Measurements from ENCODE around the gene ARMH2. TPM values are rescaled to one million over a fixed set of nuclear protein-coding genes. Genes with fewer than 3 reads are reported as not detected.

Gene ARMH2
- total RNA-seq: not detected

DNA sequence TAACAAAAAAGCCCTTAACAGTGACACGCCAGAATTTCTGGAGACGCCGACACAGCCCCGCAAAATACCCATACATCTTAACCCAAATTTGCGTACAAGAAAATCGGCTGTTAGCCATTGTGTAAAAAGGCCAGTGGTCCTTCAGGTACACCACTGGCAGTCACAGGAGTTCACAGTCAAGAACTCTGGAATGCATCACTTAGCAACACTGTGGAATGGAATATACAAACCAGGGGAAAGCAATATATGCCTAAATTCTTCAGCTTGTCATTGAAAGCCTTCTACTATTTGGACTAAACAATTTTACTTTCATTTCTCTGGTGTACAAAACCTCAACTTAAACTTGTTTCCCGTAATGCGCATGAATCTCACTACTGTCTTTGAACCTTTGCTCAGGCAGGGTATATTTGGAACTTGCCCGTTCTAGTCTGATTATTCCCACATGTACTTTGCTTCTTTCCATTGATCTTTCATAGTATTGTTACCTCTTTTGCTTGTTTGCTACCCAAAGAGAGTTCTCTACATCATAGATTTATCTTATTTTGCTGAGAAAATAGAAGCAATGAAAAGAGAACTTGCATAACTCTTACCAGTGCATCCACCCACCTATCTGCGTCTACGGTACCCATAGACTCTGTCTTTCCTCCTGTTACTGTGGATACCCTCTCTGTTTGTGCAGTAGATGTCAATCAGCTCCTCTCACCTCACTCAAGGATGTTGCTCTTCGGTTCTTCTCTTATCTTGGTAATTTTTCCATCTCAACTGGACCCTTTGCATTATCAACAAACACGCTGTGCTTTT lies at the start of gene ARMH2:
ARMH2 (minus strand) TSS at position 178 of the 801 bp plus-strand sequence; CDS start at position 118, 60 bp downstream.
- POLR2A ChIA-PET: interaction anchor here (1.3 kb wide), 1 partner anchor 12 kb away, joined by 5 read pairs; no protein-coding TSS in a partner anchor
- CTCF ChIA-PET: interaction anchor here (0.8 kb wide), 1 partner anchor 425 kb away, joined by 3 read pairs; no protein-coding TSS in a partner anchor
- DNase-seq: no peak
- H3K9me3 Mint-ChIP-seq: no peaks in the 10 kb centered on the region
- H3K4me3 Mint-ChIP-seq: no peak within 1 kb of the TSS
- no peaks in the 10 kb centered on the region for H3K27me3 Mint-ChIP-seq
- no peak within 1 kb of the TSS for H3K27ac Mint-ChIP-seq
- peaks cover 2% of the 10 kb centered on the region for H3K36me3 Mint-ChIP-seq
- intact Hi-C loops (cut with micrococcal nuclease): no loop called here
- H3K4me1 Mint-ChIP-seq (ENCODE audit: low read depth): peaks cover 18% of the 10 kb centered on the region

DNA sequence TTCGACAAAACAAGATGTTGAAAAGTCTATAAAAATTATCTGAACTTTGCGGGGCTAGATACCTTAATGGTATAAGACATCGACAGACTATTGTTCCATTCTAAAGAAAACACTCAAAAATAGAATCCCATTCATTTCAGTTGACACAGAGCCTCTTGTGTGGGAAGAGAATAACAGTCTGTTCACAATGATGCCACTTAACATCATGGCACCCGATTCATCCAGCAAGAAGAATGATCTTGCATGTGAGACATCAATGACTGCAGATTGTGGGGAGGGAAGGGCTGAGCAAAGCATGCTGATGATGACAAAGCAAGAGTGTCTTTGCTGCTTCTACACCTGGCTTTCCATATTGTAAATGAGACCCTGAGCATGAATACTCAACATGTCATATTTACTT lies 49.7 kb upstream of the ARMH2 start:
- Mint-ChIP-seq H3K9me3 (no peaks in the 10 kb centered on the region), H3K27ac (peak overlapping the region; percentile 33), H3K27me3 (no peaks in the 10 kb centered on the region), H3K4me1 (ENCODE audit: low read depth) (peaks cover 37% of the 10 kb centered on the region), H3K4me3 (no peak overlapping the region), H3K36me3 (peaks cover 68% of the 10 kb centered on the region)
- ChIA-PET POLR2A (no interaction called here), CTCF (interaction anchor here (2.8 kb wide), 1 partner anchor 143 kb away, joined by 11 read pairs; no protein-coding TSS in a partner anchor)
- intact Hi-C loops (cut with micrococcal nuclease): no loop called here
- no peak for DNase-seq

DNA sequence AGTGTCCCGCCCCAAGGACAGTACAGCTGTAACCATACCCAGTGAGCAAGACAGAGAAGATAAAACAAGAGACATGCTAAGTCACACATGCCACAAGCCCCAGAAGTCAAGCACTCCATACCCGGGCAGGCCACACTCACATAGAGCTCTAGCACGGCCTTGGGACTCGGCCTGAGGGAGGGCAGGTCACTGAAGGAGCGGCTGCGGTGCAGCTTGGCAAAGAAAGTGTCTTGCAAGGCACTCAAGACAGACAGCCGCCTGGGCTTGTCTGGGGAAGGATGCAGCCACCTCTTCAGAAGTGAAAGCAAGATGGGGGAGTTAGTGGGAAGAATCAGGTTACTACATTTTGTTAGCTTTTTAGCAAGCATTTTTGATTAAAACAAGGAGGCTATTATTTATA lies 48.7 kb upstream of the ARMH2 start:
- Mint-ChIP-seq H3K4me3 (no peak overlapping the region), H3K27ac (peak overlapping the region; percentile 44), H3K9me3 (no peaks in the 10 kb centered on the region), H3K36me3 (peaks cover 61% of the 10 kb centered on the region), H3K4me1 (ENCODE audit: low read depth) (peaks cover 43% of the 10 kb centered on the region), H3K27me3 (no peaks in the 10 kb centered on the region)
- CTCF ChIA-PET: interaction anchor here (2.4 kb wide), 1 partner anchor 144 kb away, joined by 11 read pairs; no protein-coding TSS in a partner anchor
- POLR2A ChIA-PET: no interaction called here
- intact Hi-C loops (cut with micrococcal nuclease): no loop called here
- no peak for DNase-seq

GRCh38 chr6:24845578-24845977 lies 46.9 kb upstream of the ARMH2 start:
- Mint-ChIP-seq H3K27me3 (no peaks in the 10 kb centered on the region), H3K27ac (peak overlapping the region; percentile 46), H3K4me3 (no peak overlapping the region), H3K9me3 (no peaks in the 10 kb centered on the region), H3K36me3 (peaks cover 56% of the 10 kb centered on the region), H3K4me1 (ENCODE audit: low read depth) (peaks cover 56% of the 10 kb centered on the region)
- no peak for DNase-seq
- CTCF ChIA-PET: interaction anchor here (1.8 to 2.4 kb wide), 2 partner anchors 146 to 225 kb away, joined by 6 to 11 read pairs; no protein-coding TSS in a partner anchor
- POLR2A ChIA-PET: no interaction called here
- intact Hi-C loops (cut with micrococcal nuclease): no loop called here

DNA sequence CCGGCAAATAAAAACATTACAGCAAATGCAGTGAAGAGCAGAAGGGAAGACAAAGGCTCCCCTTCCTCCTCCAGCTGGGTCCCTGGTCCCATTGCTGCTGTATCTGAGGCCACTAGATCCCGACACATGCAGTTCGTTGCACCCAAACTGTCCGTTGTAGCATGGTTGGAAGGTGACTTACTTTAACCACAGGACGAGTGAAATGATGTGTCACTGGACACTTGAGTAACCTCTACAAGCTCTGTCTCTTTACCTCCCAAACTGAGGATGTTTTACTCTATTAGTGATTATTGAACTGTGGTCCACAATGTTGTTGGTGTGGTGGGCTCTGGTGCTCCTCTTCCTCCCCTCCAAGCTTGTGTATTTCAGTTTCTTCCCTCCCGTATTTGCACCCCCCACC lies 46.2 kb upstream of the ARMH2 start:
- Mint-ChIP-seq H3K36me3 (peaks cover 51% of the 10 kb centered on the region), H3K27me3 (no peaks in the 10 kb centered on the region), H3K9me3 (no peaks in the 10 kb centered on the region), H3K4me1 (ENCODE audit: low read depth) (peaks cover 58% of the 10 kb centered on the region), H3K27ac (peak overlapping the region; percentile 46), H3K4me3 (no peak overlapping the region)
- ChIA-PET CTCF (interaction anchor here (0.7 to 2.4 kb wide), 4 partner anchors 101 to 264 kb away, joined by 3 to 11 read pairs (median 4); no protein-coding TSS in a partner anchor), POLR2A (no interaction called here)
- no peak for DNase-seq
- intact Hi-C loops (cut with micrococcal nuclease): no loop called here

GRCh38 chr6:24844061-24844460 lies 45.3 kb upstream of the ARMH2 start:
- H3K9me3 Mint-ChIP-seq: no peaks in the 10 kb centered on the region
- ChIA-PET CTCF (interaction anchor here (0.7 to 2.2 kb wide), 5 partner anchors 102 to 263 kb away, joined by 3 to 8 read pairs (median 3); no protein-coding TSS in a partner anchor), POLR2A (no interaction called here)
- H3K4me1 Mint-ChIP-seq (ENCODE audit: low read depth): peaks cover 62% of the 10 kb centered on the region
- peak overlapping the region; percentile 38 for H3K27ac Mint-ChIP-seq
- no peak for DNase-seq
- H3K27me3 Mint-ChIP-seq: no peaks in the 10 kb centered on the region
- peaks cover 53% of the 10 kb centered on the region for H3K36me3 Mint-ChIP-seq
- intact Hi-C loops (cut with micrococcal nuclease): no loop called here
- H3K4me3 Mint-ChIP-seq: no peak overlapping the region

GRCh38 chr6:24840187-24840586 lies 41.5 kb upstream of the ARMH2 start:
- Mint-ChIP-seq H3K4me1 (ENCODE audit: low read depth) (peaks cover 65% of the 10 kb centered on the region), H3K36me3 (peaks cover 43% of the 10 kb centered on the region), H3K9me3 (no peaks in the 10 kb centered on the region), H3K27me3 (no peaks in the 10 kb centered on the region), H3K4me3 (no peak overlapping the region), H3K27ac (peak overlapping the region; percentile 81)
- POLR2A ChIA-PET: no interaction called here
- CTCF ChIA-PET: interaction anchor here (1.2 to 1.5 kb wide), 3 partner anchors 11 to 177 kb away, joined by 3 read pairs; no protein-coding TSS in a partner anchor
- intact Hi-C loops (cut with micrococcal nuclease): no loop called here
- no peak for DNase-seq

DNA sequence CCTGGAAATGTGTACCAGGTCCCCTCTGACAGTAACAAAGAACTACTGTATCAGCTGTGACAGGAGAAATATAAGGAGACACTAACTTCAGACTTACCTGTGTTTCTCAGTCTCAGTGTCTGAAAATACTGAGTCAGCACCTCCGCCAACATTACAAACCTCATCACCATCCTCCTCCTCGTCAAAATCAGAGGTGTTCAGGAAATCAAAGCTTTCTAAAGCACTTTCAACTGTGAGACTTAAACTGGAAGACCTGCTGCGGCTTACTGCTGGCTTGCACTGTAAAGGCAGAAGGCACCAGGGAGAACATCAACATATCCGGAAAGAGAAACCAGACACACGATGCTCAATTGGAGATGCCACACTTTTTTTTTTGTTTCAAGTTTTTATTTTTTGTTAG lies 40.3 kb upstream of the ARMH2 start:
- no peaks in the 10 kb centered on the region for H3K27me3 Mint-ChIP-seq
- ChIA-PET CTCF (interaction anchor here (1.2 kb wide), 1 partner anchor 12 kb away, joined by 3 read pairs; no protein-coding TSS in a partner anchor), POLR2A (no interaction called here)
- peak; percentile 40 for DNase-seq
- H3K36me3 Mint-ChIP-seq: peaks cover 47% of the 10 kb centered on the region
- peaks cover 69% of the 10 kb centered on the region for H3K4me1 Mint-ChIP-seq (ENCODE audit: low read depth)
- intact Hi-C loops (cut with micrococcal nuclease): no loop called here
- H3K9me3 Mint-ChIP-seq: no peaks in the 10 kb centered on the region
- peak overlapping the region; percentile 81 for H3K27ac Mint-ChIP-seq
- H3K4me3 Mint-ChIP-seq: peak overlapping the region; percentile 20

DNA sequence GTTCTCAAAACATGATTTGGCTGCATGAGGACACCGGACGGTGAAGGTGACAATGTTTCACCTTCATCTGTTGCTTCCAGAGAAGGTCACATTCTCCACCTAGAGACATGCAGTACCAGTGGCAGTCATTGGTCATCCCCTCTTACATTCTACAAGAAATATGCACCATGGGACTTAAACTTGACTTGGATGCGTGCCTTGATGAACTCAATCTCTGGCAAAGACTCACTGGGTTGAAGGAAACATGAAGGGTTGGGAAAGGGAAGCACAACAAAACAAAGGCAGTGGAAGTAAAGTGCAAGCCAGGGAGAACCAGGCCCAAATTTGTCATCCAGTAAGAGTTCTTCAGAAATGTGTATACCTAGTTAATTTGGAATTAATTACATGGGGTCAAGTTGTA lies 39.4 kb upstream of the ARMH2 start:
- Mint-ChIP-seq H3K27ac (peak overlapping the region; percentile 21), H3K4me3 (no peak overlapping the region), H3K36me3 (peaks cover 51% of the 10 kb centered on the region), H3K4me1 (ENCODE audit: low read depth) (peaks cover 67% of the 10 kb centered on the region), H3K27me3 (no peaks in the 10 kb centered on the region), H3K9me3 (no peaks in the 10 kb centered on the region)
- ChIA-PET POLR2A (no interaction called here), CTCF (no interaction called here)
- intact Hi-C loops (cut with micrococcal nuclease): no loop called here
- no peak for DNase-seq

DNA sequence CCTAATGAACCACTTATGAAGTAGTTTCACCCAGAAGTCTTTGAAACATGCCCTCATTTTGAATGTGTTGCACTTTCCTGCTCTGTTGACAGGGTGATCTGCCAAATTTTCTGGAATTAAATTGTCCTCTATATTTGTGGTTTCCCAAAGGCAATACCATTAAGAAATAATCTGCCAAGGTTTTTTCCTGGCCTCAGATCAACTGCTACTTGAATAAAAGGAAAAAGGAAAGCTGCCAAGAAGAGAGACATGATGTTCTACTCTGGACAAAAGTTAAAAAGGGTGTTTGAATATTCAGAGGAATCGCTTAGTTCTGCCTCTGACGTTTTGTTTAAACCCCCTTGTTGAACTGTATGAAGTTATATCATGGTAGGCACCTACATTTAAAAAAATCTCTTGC lies 37.4 kb upstream of the ARMH2 start:
- Mint-ChIP-seq H3K36me3 (peaks cover 49% of the 10 kb centered on the region), H3K4me1 (ENCODE audit: low read depth) (peaks cover 71% of the 10 kb centered on the region), H3K4me3 (no peak overlapping the region), H3K9me3 (no peaks in the 10 kb centered on the region), H3K27ac (peak overlapping the region; percentile 39), H3K27me3 (no peaks in the 10 kb centered on the region)
- intact Hi-C loops (cut with micrococcal nuclease): no loop called here
- ChIA-PET CTCF (interaction anchor here (1.0 to 1.7 kb wide), 2 partner anchors 156 to 182 kb away, joined by 3 to 5 read pairs; no protein-coding TSS in a partner anchor), POLR2A (no interaction called here)
- no peak for DNase-seq

DNA sequence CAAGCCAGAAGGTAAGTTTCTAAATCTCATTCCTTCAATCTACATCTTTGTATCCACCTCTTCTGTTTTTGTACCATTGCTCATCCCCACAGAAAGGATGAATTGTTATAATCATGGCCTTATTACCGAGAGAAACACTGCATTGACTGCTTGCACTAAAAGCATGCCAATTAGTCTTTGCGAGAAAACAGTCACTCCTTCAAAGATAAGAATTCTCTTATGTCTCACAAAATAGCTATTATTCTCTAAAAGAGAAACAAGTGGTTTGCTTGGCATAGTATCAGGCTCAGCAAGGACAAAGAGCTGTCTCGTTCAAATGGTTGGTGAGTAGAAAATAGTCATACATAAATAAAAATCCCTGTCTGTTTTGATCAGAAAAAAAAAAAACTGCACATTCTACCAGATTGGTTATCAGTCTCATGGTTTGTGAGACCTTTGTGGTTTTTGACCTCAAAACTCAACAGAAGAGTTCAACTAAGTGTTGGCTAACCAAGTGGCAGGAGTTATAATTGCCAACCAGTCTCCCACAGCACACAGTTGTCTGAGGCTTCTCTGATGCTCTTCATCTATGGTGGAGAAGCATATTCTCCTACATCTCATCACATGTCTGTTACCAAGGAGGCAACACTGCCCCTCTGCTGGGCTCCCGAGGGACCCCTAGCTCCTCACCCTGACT lies 35.1 kb upstream of the ARMH2 start:
- ChIA-PET CTCF (interaction anchor here (0.7 to 2.2 kb wide), 4 partner anchors 22 to 193 kb away, joined by 4 to 6 read pairs (median 5); no protein-coding TSS in a partner anchor), POLR2A (no interaction called here)
- Mint-ChIP-seq H3K9me3 (no peaks in the 10 kb centered on the region), H3K4me3 (no peak overlapping the region), H3K36me3 (peaks cover 45% of the 10 kb centered on the region), H3K27me3 (no peaks in the 10 kb centered on the region), H3K4me1 (ENCODE audit: low read depth) (peaks cover 51% of the 10 kb centered on the region), H3K27ac (peak overlapping the region; percentile 16)
- DNase-seq: no peak
- intact Hi-C loops (cut with micrococcal nuclease): loop anchor here (5.0 kb wide), 1 partner anchor 57 kb away; no protein-coding TSS in a partner anchor

- DNase-seq: no peak
- no peaks in the 10 kb centered on the region for H3K9me3 Mint-ChIP-seq
- peaks cover 43% of the 10 kb centered on the region for H3K36me3 Mint-ChIP-seq
- CTCF ChIA-PET: interaction anchor here (0.8 to 2.2 kb wide), 5 partner anchors 23 to 194 kb away, joined by 3 to 6 read pairs (median 4); no protein-coding TSS in a partner anchor
- H3K27me3 Mint-ChIP-seq: no peaks in the 10 kb centered on the region
- intact Hi-C loops (cut with micrococcal nuclease): loop anchor here (5.0 kb wide), 1 partner anchor 55 kb away; no protein-coding TSS in a partner anchor
- POLR2A ChIA-PET: interaction anchor here (1.5 kb wide), 1 partner anchor 104 kb away, joined by 3 read pairs; no protein-coding TSS in a partner anchor
- peaks cover 48% of the 10 kb centered on the region for H3K4me1 Mint-ChIP-seq (ENCODE audit: low read depth)
- no peak overlapping the region for H3K4me3 Mint-ChIP-seq
- peak overlapping the region; percentile 72 for H3K27ac Mint-ChIP-seq
These were observed 34.1 kb upstream of the ARMH2 start for GRCh38 chr6:24832794-24833193.
